ENCODE results near the gene IL37. TPM values are rescaled to one million over a fixed set of nuclear protein-coding genes. Genes with fewer than 3 reads are reported as not detected.

IL37 gene
- total RNA-seq (ENCODE audit: low replicate concordance) = not detected in 2 replicates

GRCh38 chr2:112910865-112911264 is at the start of gene IL37:
Gene IL37 (plus strand): TSS chr2:112911165. CDS start chr2:112913013, 1,848 bp downstream.

Other genes with a start within 250 kb of the IL37 start
- gene NT5DC4, start 190.1 kb upstream of the IL37 start, total RNA-seq (ENCODE audit: low replicate concordance) = not detected in 2 replicates
- gene CKAP2L, start 146.6 kb upstream of the IL37 start, total RNA-seq (ENCODE audit: low replicate concordance) = 0.94 and 2.1 TPM in 2 replicates
- 4.1 TPM in 1 of 2 replicates, not detected in the other for gene IL1A, start 126.7 kb upstream of the IL37 start, total RNA-seq (ENCODE audit: low replicate concordance)
- 0.82 and 60.4 TPM in 2 replicates for gene IL1B, start 74.4 kb upstream of the IL37 start, total RNA-seq (ENCODE audit: low replicate concordance)
- gene IL36G, start 66.8 kb downstream of the IL37 start, total RNA-seq (ENCODE audit: low replicate concordance) = not detected in 2 replicates
- gene IL36A, start 94.3 kb downstream of the IL37 start, total RNA-seq (ENCODE audit: low replicate concordance) = not detected in 2 replicates
- not detected in 2 replicates for gene IL36B, start 141.7 kb downstream of the IL37 start, total RNA-seq (ENCODE audit: low replicate concordance)
- not detected in 2 replicates for gene IL36RN, start 148.0 kb downstream of the IL37 start, total RNA-seq (ENCODE audit: low replicate concordance)
- not detected in 2 replicates for gene IL1F10, start 156.8 kb downstream of the IL37 start, total RNA-seq (ENCODE audit: low replicate concordance)
- 0.08 TPM in 1 of 2 replicates, not detected in the other for gene IL1RN, start 216.4 kb downstream of the IL37 start, total RNA-seq (ENCODE audit: low replicate concordance)

Measured in smooth muscle cell of the coronary artery (primary cell).